H9 (cell line): ENCODE results near the gene SNED1. TPM values are rescaled to one million over a fixed set of nuclear protein-coding genes. Genes with fewer than 3 reads are reported as not detected.

ENCODE experiments used
- DNase-seq: peaks from one replicate; pipeline ENCODE4 v3.0.0-alpha.2; 2017
- H2AFZ ChIP-seq: one replicate; pipeline ENCODE4 v1.6.1; 2013; ENCODE audit warnings: mild to moderate bottlenecking, low read length, control low read depth, moderate library complexity
- H2AK5ac ChIP-seq: 2 replicates; pipeline ENCODE4 v1.6.1; 2013; ENCODE audit warnings: low read length, control low read depth, mixed read lengths; ENCODE audit not compliant: insufficient read length
- H2BK120ac ChIP-seq: one replicate; pipeline ENCODE4 v1.6.1; 2013; ENCODE audit warnings: low read depth, mild to moderate bottlenecking, low read length, control low read depth, inconsistent platforms; ENCODE audit not compliant: poor library complexity, severe bottlenecking
- H2BK12ac ChIP-seq: 2 replicates; pipeline ENCODE4 v1.6.1; 2013; ENCODE audit warnings: low read length, control low read depth, mixed read lengths, low read depth; ENCODE audit not compliant: insufficient read length
- H2BK15ac ChIP-seq: 2 replicates; pipeline ENCODE4 v1.6.1; 2013; ENCODE audit warnings: low read depth, low read length, control low read depth
- H2BK20ac ChIP-seq: one replicate; pipeline ENCODE4 v1.6.1; 2013; ENCODE audit warnings: low read depth, mild to moderate bottlenecking, low read length, control low read depth, inconsistent platforms; ENCODE audit not compliant: poor library complexity, severe bottlenecking
- H2BK5ac ChIP-seq: 2 replicates; pipeline ENCODE4 v1.6.1; 2013; ENCODE audit warnings: low read length, control low read depth, mixed read lengths; ENCODE audit not compliant: insufficient read length
- H3K14ac ChIP-seq: 2 replicates; pipeline ENCODE4 v1.6.1; 2013; ENCODE audit warnings: low read length, control low read depth; ENCODE audit not compliant: insufficient read depth
- H3K18ac ChIP-seq: 2 replicates; pipeline ENCODE4 v1.6.1; 2013; ENCODE audit warnings: low read depth, mild to moderate bottlenecking, mixed read lengths, low read length, control low read depth; ENCODE audit not compliant: insufficient read length
- H3K23ac ChIP-seq: 2 replicates; pipeline ENCODE4 v1.6.1; 2013; ENCODE audit warnings: low read length, control low read depth, mixed read lengths, low read depth; ENCODE audit not compliant: insufficient read length
- H3K23me2 ChIP-seq: 2 replicates; pipeline ENCODE4 v1.6.1; 2013; ENCODE audit warnings: low read depth, mild to moderate bottlenecking, mixed read lengths, low read length, control low read depth; ENCODE audit not compliant: insufficient read length, poor library complexity, severe bottlenecking
- H3K27ac ChIP-seq: 2 replicates; pipeline ENCODE4 v1.5.1; 2013; ENCODE audit warnings: low read length, control low read depth, mixed read lengths, low read depth; ENCODE audit not compliant: insufficient read length
- H3K27me3 ChIP-seq: 2 replicates; pipeline ENCODE4 v1.6.1; 2013; ENCODE audit warnings: low read length, control low read depth, inconsistent platforms; ENCODE audit not compliant: insufficient read depth
- H3K4ac ChIP-seq: 2 replicates; pipeline ENCODE4 v1.6.1; 2013; ENCODE audit warnings: low read depth, mild to moderate bottlenecking, control low read depth, inconsistent platforms, low read length, moderate library complexity
- H3K4me1 ChIP-seq: 2 replicates; pipeline ENCODE4 v1.6.1; 2013; ENCODE audit warnings: low read length, control low read depth, inconsistent platforms; ENCODE audit not compliant: insufficient read depth
- H3K4me2 ChIP-seq: 2 replicates; pipeline ENCODE4 v1.6.1; 2013; ENCODE audit warnings: low read length, control low read depth, mixed read lengths; ENCODE audit not compliant: insufficient read length, insufficient read depth
- H3K56ac ChIP-seq: 2 replicates; pipeline ENCODE4 v1.6.1; 2013; ENCODE audit warnings: low read depth, mild to moderate bottlenecking, mixed read lengths, low read length, control low read depth; ENCODE audit not compliant: insufficient read length
- H3K79me1 ChIP-seq: 2 replicates; pipeline ENCODE4 v1.6.1; 2013; ENCODE audit warnings: low read depth, mild to moderate bottlenecking, moderate library complexity, low read length, control low read depth, inconsistent platforms; ENCODE audit not compliant: insufficient read depth, poor library complexity, severe bottlenecking
- H3K79me2 ChIP-seq: 2 replicates; pipeline ENCODE4 v1.6.1; 2013; ENCODE audit warnings: low read length, control low read depth, inconsistent platforms; ENCODE audit not compliant: insufficient read depth
- H3K9ac ChIP-seq: 2 replicates; pipeline ENCODE4 v1.6.1; 2013; ENCODE audit warnings: low read length, control low read depth, mixed read lengths; ENCODE audit not compliant: insufficient read length; ENCODE audit errors: extremely low read depth
- H3K9me3 ChIP-seq: one replicate; pipeline ENCODE4 v1.6.1; 2013; ENCODE audit warnings: low read depth, low read length, inconsistent platforms; ENCODE audit not compliant: control insufficient read depth
- H3T11ph ChIP-seq: one replicate; pipeline ENCODE4 v1.6.1; 2013; ENCODE audit warnings: mild to moderate bottlenecking, low read length, control low read depth, inconsistent platforms
- H4K20me1 ChIP-seq: one replicate; pipeline ENCODE4 v1.6.1; 2013; ENCODE audit not compliant: control insufficient read depth, insufficient read length, insufficient read depth
- H4K5ac ChIP-seq: 2 replicates; pipeline ENCODE4 v1.6.1; 2013; ENCODE audit warnings: low read depth, mild to moderate bottlenecking, mixed read lengths, low read length, control low read depth; ENCODE audit not compliant: insufficient read length
- H4K8ac ChIP-seq: replicated peaks from 2 replicates; pipeline ENCODE4 v1.6.1; 2013; ENCODE audit warnings: low read length, control low read depth, mixed read lengths, low read depth; ENCODE audit not compliant: insufficient read length
- H4K91ac ChIP-seq: 2 replicates; pipeline ENCODE4 v1.6.1; 2013; ENCODE audit warnings: low read depth, mild to moderate bottlenecking, moderate library complexity, mixed read lengths, low read length, control low read depth; ENCODE audit not compliant: insufficient read length
- H3K27ac Mint-ChIP-seq, 3 experiments: 2 replicates in 2 of 3; 3 replicates in 1 of 3; pipeline ENCODE4 v1.8.0; 2020 to 2021; ENCODE audit warnings: mixed read lengths in 3 of 3, mild to moderate bottlenecking in 1 of 3, moderate library complexity in 1 of 3
- H3K27me3 Mint-ChIP-seq: 2 replicates; pipeline ENCODE4 v1.8.0; 2021; ENCODE audit warnings: low read depth, mild to moderate bottlenecking, moderate library complexity, mixed read lengths
- H3K36me3 Mint-ChIP-seq, 3 experiments: 2 replicates in 2 of 3; 3 replicates in 1 of 3; pipeline ENCODE4 v1.8.0; 2020 to 2021; ENCODE audit warnings: low read depth in 3 of 3, mixed read lengths in 3 of 3; ENCODE audit not compliant: insufficient read depth in 1 of 3
- H3K4me1 Mint-ChIP-seq, 2 experiments: 2 replicates each; pipeline ENCODE4 v1.8.0; 2020; ENCODE audit warnings: mixed read lengths in 2 of 2
- H3K4me3 Mint-ChIP-seq, 2 experiments: 2 replicates in 1 of 2; 3 replicates in 1 of 2; pipeline ENCODE4 v1.8.0; 2020 to 2021; ENCODE audit warnings: mild to moderate bottlenecking in 2 of 2, mixed read lengths in 2 of 2, moderate library complexity in 1 of 2
- H3K9me3 Mint-ChIP-seq, 2 experiments: 2 replicates in 1 of 2; 3 replicates in 1 of 2; pipeline ENCODE4 v1.8.0; 2020; ENCODE audit warnings: mild to moderate bottlenecking in 2 of 2, mixed read lengths in 2 of 2, moderate library complexity in 1 of 2
- CTCF ChIP-seq: fragments of 200-600 bp; sonication (generic); conservative IDR thresholded peaks from 3 replicates; pipeline ENCODE4 v1.8.0; 2021; ENCODE audit warnings: antibody characterized with exemption, mild to moderate bottlenecking
- WGBS: extraction: QIAGEN DNeasy Blood & Tissue Kit; methylation state at CpG from one replicate; pipeline ENCODE4 v1.1.7; 2013; ENCODE audit warnings: missing lambda C conversion rate, low lambda C conversion rate, mixed read lengths; ENCODE audit not compliant: insufficient read length; ENCODE audit errors: extremely low coverage; 5-methylcytosine and 5-hydroxymethylcytosine counted together
- total RNA-seq: library from RNA; stranded (reverse); gene quantifications from 2 replicates; pipeline ENCODE4 v1.2.1, GENCODE V29; 2021

SNED1 gene
- total RNA-seq, 1 experiment from 2014 or later, result 2.5 TPM

- Histone ChIP-seq H3K27me3 (no peaks in the 10 kb centered on the region), H3K23ac (no peak overlapping the region), H4K91ac (no peak overlapping the region), H2BK5ac (no peak overlapping the region), H3K4ac (no peak overlapping the region), H2BK120ac (no peak overlapping the region), H3K9me3 (no peaks in the 10 kb centered on the region), H2BK15ac (no peak overlapping the region), H3K18ac (no peak overlapping the region), H3K4me2 (no peak overlapping the region), H2BK20ac (no peak overlapping the region), H2BK12ac (no peak overlapping the region), H2AFZ (no peak overlapping the region), H3K9ac (no peak overlapping the region), H3K27ac (no peak overlapping the region), H3K79me2 (no peaks in the 10 kb centered on the region), H3K79me1 (no peaks in the 10 kb centered on the region), H3K23me2 (no peaks in the 10 kb centered on the region), H3K14ac (no peak overlapping the region), H4K20me1 (no peaks in the 10 kb centered on the region), H4K5ac (no peak overlapping the region), H3T11ph (no peak overlapping the region), H3K56ac (no peak overlapping the region), H3K4me1 (no peaks in the 10 kb centered on the region; the same call in 1 of the 2 replicates), H4K8ac (no peak overlapping the region), H2AK5ac (no peak overlapping the region)
- no peaks in the 10 kb centered on the region for H3K36me3 Mint-ChIP-seq
- WGBS, result no CpG with 5 or more reads among the region's 14 CpGs
- no peak for TF ChIP-seq CTCF
- no peak overlapping the region for H3K27ac Mint-ChIP-seq
- no peaks in the 10 kb centered on the region for H3K9me3 Mint-ChIP-seq
- peaks cover 10 to 14% of the 10 kb centered on the region in 2 experiments for H3K4me1 Mint-ChIP-seq
- peaks cover 1% of the 10 kb centered on the region for H3K27me3 Mint-ChIP-seq
- no peak overlapping the region for H3K4me3 Mint-ChIP-seq
- DNase-seq, result no peak
These were observed 48.4 kb upstream of the SNED1 start for GRCh38 chr2:240949791-240950705.
